Activated CD4-positive, alpha-beta T cell treated with anti-CD3 and anti-CD28 coated beads, Interleukin-10, Interleukin-2, amounts not matched to agents 100 ng/mL and 50 ng/mL, durations not matched to agents 16 hours and 8 hours (primary cell): ENCODE data around the gene C8G.
A peak's percentile ranks its signal among the peaks of the same experiment; 100 is the strongest.

Experiments
- DNase-seq: peaks from one replicate; pipeline ENCODE4 v3.0.0-alpha.2; 2020

C8G gene

DNA sequence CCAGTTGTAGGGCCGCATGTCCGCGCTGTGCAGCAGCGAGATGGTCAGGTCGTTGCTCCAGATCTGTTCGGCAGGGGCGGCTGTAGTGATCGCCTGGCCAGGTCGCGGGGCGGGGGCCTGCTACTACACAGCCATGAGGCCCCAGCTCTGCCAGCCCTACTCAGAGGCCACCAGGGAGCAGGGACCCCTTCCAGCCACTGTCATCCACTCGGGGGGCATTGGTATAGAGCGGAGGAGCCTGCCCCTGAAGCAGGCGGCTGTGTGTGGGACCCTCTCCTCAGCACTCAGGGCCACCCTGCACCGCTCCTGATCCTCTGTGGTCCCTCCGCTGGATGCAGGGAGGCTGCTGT, 2.2 kb upstream of the C8G start:
- no peak for DNase-seq

DNA sequence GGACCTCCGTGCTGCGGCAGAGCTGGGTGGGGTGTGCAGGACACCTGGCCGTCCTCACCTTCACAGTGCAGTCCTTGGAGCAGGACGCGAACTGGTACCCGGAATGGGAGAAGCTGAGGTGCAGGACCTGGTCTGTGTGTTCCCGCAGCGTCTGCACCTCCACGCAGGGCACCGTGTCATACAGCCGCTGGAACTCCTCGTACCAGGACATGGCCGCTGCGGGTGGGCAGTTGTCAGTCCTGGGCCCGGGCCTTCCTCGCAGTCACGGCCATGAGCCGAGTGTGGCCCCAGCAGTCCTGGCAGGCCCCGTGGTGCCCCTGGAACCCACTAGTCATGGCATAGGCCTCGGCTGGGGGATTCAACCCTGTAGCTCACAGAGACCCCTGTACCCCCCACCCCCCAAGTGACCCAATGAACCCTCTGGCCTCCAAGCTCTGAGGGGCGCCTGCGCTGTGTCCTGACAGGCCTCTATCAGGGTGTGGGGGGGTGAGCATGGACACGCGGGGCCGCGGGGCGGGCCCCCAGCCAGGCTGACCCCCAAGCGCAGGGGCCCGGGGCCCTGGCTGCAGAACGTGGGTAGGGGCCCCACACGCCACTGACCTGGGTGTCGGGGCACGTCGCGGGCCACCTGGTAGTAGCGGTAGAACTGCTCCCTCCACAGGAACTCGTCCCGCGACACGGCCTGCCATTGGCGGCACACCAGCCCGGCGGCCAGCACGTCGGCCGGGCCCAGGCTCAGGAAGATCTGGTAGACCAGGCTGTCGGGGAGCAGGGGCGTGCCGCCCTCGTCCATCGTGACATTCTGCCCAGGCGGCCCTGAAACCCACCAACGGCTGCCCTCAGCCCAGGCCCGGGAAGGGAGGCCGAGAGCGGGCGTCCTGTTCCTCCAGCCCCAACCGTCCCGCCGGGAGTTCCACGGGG, 1.5 kb upstream of the C8G start:
- peak; percentile 59 for DNase-seq

DNA sequence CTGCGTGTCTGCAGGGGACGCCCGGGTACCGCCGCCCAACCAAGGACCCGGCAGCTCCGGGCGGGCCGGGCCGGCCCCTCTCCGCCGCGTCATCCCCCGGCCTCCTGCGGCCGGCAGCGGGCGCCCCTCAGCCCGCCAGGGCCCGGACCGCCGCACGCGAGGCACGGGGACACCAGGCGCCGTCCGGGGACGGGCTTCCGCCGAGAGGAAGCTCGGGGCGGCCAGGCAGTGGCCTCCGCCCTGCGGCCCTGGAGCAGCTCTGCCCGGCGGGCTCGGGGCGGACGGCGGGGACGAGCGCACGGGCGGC, 878 bp upstream of the C8G start:
- DNase-seq: no peak

DNA sequence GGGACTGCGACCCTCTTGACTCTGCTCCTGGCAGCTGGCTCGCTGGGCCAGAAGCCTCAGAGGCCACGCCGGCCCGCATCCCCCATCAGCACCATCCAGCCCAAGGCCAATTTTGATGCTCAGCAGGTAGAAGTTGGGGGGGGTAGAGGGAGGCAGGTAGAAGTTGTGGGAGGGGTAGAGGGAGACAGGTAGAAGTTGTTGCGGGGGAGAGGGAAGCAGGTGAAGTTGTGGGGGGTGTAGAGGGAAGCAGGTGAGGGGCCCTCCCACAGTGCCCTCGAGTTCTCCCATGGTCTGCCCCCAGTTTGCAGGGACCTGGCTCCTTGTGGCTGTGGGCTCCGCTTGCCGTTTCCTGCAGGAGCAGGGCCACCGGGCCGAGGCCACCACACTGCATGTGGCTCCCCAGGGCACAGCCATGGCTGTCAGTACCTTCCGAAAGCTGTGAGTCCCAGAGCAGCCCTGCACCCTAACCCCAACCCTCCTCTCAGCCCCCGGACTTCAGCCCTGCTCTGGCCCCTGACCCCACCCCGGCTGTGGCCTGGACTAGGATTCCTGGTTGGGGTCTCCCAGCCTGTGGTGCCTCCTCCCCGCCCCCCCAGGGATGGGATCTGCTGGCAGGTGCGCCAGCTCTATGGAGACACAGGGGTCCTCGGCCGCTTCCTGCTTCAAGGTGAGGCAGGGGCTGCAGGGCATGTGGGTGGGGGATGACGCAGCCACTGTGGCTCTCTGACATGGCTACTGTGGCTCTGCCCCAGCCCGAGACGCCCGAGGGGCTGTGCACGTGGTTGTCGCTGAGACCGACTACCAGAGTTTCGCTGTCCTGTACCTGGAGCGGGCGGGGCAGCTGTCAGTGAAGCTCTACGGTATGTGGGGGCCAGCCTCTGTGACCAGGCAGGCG, 537 bp downstream of the C8G start:
- no peak for DNase-seq

DNA sequence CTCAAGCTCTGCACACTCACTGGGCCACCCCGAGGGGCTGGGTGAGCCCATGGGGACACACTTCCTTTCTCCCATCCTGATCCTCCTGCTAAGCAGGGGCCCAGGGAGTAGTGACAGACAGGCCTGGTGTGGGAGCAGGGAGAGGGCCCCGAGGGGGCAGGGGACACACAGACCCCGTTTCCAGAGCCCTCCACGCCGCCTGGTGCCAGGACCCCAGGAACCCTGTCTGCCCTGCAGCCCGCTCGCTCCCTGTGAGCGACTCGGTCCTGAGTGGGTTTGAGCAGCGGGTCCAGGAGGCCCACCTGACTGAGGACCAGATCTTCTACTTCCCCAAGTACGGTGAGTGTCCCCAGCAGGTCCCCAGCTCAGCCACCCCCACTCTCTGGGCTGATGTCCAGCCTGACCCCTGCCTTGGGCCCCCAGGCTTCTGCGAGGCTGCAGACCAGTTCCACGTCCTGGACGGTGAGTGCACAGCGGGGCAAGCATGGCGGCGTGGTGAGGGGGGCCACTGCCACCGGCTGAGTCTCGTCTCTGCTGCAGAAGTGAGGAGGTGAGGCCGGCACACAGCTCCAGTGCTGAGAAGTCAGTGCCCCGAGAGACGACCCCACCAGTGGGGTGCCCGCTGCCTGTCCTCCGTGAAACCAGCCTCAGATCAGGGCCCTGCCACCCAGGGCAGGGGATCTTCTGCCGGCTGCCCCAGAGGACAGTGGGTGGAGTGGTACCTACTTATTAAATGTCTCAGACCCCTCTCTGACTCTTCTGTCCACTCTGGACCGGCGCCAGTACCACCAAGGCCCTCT, 1.4 kb downstream of the C8G start:
- DNase-seq: no peak

DNA sequence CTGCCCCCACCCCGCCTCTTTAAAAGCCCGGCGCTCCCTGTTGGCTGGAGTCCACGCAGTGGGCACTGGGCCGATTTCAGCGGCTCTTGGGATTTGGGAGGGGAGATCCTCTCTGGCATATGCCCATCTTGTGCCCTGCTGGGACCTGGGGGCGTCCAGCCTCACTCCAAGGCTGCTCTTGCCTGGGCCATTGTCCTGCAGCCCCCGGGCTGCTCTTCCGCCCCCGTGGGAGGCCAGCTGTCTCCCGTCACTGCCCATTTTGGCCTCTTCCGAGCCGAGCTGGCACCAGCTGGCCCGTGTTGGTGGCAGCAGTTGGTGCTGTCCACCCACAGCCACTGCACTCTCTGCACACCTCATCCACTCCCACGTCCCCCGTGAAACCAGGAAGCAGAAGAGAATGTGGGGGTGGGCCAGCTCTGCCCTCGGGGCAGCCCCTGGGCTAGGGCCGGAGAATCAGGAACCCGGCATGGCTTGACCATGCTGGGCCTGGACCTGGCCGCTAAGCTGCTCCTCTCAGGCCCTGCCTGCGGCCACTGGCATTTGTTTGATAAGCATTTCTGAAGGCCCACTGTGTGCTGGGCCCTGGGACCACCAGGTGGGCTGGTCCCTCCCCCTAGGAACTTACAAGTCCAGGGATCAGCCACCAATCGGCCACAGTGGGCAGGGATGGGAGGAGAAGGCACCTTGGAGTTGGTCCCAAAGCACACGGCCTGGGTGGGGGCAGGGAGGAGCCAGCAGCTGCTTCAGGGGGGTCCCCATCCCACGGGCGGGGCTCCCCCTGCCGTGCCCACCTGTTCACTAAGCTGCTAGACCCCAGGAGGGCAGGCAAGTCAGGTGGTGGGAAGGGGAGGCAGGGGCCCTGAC, 2.2 kb downstream of the C8G start:
- DNase-seq: no peak

DNA sequence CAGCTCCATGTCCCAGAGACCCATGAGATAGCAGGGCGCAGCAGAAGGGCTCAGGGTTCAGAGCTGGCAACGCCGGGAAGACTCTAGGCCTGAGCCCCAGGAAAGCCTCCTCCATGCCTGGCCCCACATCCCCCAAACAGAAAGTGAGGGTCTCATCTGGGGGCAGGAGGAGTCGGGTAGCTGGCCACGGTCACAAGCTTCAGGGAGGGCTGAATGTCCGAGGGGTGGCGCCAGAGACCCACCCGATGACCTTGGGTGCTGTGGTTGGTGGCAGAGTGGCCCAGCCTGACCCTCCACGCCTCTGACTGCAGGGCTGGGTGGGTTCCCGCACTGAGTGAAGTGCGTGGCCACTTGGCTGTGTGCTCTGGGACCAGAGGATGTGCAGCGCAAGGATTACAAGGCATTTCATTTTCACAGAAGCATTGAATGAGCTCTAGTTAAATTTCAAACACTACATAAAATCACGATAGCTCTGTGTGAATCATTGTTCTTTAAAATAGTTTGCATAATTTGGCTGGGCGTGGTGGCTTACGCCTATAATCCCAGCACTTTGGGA, 3.0 kb downstream of the C8G start:
- peak; percentile 31 for DNase-seq

DNA sequence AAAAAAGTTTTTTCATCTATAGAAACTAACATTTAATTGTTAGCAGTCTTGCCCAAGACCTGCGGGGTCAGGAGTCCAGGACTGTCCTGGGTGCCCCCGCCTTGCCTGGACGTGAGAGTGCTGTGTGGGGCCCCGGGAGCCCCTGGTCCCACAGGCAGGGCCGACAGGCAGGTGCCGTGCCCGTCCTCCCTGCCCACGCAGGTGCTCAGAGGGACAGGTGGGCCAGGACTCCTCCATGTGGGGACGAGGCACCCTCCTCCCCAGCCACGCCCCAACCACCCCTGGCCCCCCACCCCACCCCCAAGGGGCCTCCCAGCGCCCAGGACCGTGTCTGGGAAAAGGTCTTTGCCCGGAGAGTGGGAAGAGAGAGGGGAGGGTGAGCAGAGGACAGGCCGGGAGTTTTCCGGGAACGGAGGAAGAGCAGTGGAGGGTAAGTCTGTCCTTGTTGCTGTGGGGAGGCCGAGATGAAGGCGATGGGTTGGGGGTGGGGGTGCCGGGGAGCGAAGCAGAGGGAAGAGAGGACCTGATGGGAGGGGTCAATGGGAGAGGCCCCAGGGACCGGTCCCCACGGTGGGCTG, 4.3 kb downstream of the C8G start:
- DNase-seq: no peak

DNA sequence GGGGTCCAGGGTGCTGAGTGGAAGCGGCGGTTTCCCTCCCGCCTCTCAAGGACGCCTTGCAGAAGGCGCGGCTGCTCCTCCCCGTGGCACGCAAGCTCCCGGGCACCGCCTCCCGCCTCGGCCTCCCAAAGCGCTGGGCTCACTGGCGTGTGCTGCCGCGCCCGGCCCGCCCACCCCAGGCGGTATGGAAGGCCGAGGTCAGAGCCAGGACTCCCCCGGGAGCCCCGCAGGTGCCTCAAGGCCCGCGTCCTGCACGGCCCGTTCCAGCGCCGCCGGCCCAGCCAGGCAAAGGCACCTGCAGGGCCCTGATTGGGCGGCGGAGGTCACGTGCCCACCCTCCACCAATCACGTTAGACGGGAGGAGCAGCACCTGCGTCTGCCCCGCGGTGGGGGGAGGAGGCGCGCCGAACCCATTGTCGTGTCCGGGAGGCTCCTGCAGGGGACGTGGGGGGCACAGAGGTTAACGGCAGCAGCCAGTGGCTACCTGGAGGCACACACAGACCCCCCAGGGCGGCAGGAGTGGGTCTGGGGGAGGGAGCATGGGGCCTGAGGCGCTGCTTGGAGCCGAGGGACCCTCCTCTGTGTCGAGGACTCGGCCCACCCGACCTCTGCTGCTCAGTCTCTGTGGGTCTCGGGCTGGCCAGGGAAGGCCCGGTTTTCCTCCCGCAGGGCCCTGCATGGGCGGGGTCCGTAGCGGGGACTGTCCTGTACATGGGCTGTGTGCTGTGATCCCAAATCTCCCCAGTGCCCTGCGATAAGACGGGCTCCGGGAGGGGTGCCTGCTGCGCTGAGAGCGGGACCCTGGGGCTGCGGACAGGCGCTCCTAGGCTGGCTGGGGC, 5.0 kb downstream of the C8G start:
- DNase-seq: peak; percentile 97

DNA sequence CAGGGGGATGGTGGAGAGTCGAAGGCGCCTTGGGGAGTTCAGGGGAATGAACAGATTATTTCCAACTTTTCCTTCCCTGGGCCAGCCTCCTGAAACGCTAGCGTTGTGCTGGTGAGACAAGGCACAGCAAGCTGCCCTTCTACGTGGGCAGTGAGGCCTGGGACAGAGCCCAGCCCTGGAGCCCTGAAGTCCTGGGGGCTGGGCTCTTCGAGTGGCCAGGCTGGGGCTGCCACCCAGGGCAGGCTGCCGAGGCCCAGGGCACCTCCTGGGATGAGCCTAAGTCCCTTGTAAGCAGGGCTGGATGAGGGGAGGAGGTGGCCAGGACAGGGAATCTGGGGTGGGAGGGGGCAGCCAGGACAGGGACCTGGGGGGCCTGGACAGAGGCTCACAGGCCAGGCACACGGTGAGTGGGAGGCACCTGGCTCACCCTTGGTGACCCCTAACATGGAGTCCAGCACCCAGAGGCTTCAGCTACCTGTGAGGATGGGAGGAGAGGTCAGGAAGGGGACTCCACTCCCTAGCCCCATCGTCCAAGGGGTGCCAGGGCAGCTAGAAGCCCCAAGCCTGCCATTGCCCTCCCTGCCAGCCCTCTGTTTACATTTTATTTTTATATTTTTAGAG, 5.7 kb downstream of the C8G start:
- DNase-seq: no peak

DNA sequence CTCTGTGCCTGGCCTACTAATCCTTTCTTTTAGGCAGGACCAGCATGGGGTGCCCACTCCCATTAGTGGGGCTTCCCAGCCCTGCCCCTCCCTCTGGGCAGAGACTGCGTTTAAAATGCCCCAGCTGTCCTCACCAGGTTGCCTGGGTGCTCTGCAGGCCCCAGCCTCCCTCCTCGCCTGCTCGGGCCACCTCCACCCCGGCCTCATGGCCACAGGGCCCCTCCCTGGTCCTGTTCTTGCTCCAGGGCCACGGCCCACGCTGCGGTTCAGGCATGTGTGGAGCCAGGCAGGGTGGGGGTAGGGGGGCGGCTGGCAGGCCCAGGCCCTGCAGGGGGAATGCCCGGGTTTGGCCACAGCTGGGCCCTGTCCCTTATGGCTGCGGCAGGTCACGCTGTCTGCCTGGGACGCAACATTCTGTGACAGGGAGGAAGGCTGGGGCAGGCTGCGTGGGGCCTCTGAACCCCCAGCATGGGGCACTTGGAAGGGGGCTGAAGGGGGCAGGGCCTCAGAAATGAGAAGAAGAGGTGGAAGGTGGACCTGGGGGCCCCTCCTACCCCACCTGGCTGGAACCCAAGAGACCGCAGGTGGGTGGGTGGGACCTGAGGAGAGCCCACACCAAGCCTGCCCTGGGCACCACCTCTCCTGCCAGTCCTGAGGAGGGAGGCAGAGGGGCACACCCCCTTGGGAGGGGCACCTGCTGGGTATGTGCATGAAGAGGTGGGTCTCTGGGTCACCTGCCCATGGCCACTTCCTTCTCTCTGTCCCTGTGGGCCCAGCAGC, 6.7 kb downstream of the C8G start, which contains the start of gene LCN12:
LCN12 (plus strand) TSS at position 733 of the 780 bp plus-strand sequence. CDS start 55 bp downstream, outside the sequence.
- no peak for DNase-seq

DNA sequence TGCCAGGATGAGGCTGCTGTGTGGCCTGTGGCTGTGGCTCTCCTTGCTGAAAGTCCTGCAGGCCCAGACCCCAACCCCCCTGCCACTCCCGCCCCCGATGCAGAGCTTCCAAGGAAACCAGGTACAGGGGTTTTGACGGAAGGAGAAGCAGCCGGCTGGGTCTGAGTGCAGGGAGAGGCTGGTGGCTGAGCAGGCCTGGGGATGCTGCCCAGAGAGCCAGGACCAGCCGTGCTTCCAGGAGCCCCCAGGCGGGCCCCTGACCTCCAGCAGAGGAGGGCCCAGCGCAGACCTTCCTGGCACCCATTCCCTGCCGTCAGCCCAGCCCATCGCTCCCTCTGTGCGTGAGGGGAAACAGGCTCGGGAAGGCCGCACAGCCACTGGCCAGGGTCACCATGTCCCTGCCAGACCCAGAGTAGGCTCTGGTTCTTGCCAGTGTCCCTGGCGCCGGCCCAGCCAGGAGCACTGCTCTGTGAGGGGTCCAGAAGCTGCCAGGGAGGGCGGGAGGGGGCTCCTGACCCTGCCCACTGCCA, 7.3 kb downstream of the C8G start:
- no peak for DNase-seq

DNA sequence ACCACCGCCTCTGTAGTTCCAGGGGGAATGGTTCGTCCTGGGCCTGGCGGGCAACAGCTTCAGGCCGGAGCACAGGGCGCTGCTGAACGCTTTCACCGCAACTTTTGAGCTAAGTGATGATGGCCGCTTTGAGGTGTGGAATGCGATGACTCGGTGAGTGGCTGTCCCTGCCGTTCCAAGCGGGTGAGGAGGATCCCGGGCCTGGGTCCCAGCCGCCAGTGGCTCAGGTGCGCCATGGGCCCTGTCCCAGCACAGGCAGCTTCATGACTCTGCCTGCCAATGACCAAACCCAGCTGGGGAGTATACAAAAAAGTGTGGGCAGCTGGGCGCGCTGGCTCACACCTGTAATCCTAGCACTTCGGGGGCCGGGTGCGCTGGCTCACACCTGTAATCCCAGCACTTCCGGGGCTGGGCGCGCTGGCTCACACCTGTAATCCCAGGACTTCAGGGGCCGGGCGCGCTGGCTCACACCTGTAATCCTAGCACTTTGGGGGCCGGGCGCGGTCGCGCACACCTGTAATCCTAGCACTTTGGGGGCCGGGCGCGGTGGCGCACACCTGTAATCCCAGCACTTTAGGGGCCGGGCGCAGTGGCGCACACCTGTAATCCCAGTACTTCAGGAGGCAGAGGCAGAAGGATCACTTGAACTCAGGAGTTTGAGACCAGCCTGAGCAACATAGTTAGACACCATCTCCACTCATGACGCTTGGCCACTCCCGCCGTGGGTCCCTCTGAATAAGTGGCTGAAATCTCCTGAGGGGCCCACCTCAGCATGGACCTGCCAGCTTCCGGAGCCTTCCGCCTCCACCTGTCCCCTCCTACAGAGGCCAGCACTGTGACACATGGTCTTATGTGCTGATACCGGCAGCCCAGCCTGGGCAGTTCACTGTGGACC, 8.1 kb downstream of the C8G start:
- no peak for DNase-seq

DNA sequence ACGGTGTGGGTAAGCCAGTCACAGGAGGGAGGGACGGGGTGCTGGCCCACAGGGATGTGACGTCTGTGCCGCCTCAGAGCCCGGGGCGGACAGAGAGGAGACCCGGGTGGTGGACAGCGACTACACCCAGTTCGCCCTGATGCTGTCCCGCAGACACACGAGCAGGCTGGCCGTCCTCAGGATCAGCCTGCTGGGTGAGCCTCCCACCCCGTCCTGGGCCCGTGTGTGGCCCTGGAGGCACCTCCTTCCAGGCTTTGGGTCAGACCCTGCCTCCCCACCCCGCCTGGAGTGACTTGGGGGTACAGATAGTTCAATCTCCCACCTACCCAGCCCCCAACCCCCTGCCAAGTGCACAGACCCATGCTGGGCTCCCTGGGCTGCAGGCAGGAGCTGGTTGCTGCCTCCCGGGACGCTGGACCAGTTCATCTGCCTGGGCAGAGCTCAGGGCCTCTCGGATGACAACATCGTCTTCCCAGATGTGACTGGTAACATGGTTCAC, 8.8 kb downstream of the C8G start:
- no peak for DNase-seq

DNA sequence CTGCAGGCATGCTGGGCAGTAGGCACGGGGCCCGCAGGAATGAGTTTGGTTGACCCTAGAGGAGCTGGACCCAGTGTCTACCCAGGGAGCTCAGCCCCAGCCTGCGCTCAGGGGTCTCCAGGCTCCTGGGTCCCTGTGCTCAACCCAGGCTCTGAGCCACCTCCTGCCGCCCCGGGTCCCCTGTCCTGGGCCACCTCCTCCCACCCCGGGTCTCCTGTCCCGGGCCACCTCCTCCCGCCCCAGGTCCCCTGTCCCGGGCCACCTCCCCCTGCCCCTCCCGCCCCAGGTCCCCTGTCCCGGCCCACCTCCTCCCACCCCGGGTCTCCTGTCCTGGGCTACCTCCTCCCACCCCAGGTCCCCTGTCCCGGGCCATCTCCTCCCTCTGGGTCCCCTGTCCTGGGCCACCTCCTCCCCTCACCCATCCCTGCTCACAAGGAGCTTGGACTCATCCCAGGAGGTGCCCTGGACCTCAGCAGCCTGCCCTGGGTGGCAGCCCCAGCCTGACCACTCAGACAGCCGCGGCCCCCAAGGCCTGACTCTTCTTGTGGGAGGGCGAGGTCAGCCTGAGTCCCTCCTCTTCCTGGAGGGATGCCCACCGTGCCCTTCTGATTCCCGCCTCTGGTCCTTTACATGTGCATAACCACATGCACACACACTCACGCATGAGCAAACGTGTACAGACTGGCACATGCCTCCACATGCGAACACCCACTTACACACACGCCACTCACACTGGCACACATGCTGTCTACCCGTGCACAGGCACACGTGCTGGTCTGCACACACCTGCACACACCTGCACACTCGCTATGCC, 9.4 kb downstream of the C8G start:
- DNase-seq: no peak

DNA sequence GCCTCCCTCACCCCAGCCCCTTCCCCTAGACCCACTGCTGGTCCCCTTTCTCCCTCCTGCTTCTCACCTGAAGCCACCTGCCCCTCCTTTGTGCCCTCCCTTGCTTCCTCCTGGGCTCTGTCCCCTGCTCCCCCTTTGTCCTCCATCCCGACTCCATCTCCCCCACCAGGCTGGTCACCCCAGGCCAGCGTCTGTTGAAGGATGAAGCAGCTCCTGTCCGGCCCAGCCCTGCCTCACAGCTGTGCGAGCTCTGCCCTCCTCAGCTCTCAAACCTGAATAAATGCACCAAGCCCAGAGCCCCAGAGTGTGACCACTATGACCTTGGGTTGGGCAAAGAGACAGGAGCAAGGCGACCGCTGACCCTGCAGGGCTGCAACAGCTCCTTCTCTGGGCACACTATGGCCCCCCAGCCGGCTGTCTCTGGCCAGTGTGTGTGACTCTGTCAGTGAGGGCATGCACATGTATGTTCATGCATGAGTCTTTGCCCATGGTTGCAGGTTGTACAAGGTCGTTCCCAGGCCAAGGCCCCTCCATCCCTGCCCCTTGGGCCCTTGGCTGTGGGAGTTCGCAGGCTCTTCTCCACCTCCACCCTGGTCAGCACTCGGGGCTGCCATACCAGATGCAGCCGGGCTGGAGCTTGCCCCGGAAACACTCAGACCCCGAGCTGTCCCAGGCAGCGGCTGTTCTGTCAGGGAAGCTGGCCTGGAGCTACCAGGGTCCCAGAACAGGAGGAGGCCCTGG, 10.3 kb downstream of the C8G start:
- no peak for DNase-seq
